Breast epithelium (tissue), 3 donors: ENCODE data around the gene TM6SF1.

Source experiments
- CTCF ChIP-seq, 3 donors: fragments of 450-650 bp; IDR thresholded peaks; one replicate each; pipeline ENCODE4 v1.5.1; 2016 to 2017; ENCODE audit warnings: antibody characterized with exemption in 3 of 3, mild to moderate bottlenecking in 3 of 3, moderate library complexity in 3 of 3
- POLR2A ChIP-seq: fragments of 450-650 bp; IDR thresholded peaks from one replicate; pipeline ENCODE4 v1.6.1; 2016; ENCODE audit warnings: antibody characterized with exemption, mild to moderate bottlenecking, moderate library complexity
- POLR2AphosphoS5 ChIP-seq, 3 donors: sonication (generic); formaldehyde crosslinking; IDR thresholded peaks; one replicate each; pipeline ENCODE4 v1.6.1; 2017; ENCODE audit warnings: antibody characterized with exemption in 3 of 3

- TF ChIP-seq CTCF (IDR thresholded peaks at IDR 0.05) (no peak), POLR2A (no peak), POLR2AphosphoS5 (IDR thresholded peaks at IDR 0.05) (no peak)
Observed at GRCh38 chr15:83066034-83066733, 41.3 kb upstream of the TM6SF1 start.
